GM19324 (cell line): Measurements from ENCODE around the gene PREX1.

Experiments used
- ATAC-seq: cut with Tn5 transposase; IDR thresholded peaks from one replicate; pipeline ENCODE4 v1.9.1; 2021; ENCODE audit warnings: mild to moderate bottlenecking, moderate library complexity; ENCODE audit not compliant: unreplicated experiment, low FRiP score

PREX1 gene

GRCh38 chr20:48648482-48649051 is 179.2 kb downstream of the PREX1 start:
- ATAC-seq: no peak

DNA sequence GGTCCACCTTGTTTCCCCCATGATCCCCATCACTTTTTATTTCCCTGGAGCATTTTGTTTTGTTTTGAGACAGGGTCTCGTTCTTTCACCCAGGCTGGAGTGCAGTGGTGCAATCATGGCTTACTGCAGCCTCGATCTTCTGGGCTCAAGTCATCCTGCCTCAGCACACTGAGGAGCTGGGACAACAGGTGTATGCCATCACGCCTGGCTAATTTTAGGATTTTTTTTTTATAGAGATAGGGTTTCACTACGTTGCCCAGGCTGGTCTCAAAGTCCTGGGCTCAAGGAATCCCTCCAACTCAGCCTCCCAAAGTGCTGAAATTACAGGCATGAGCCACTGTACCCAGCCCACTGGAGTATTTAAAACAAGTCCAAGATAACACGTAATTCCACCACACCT is 179.9 kb downstream of the PREX1 start:
- ATAC-seq: no peak

GRCh38 chr20:48645666-48646065 is 182.1 kb downstream of the PREX1 start:
- ATAC-seq: no peak

GRCh38 chr20:48644286-48644828 is 183.4 kb downstream of the PREX1 start:
- ATAC-seq: no peak

GRCh38 chr20:48642105-48642880 is 185.5 kb downstream of the PREX1 start:
- no peak for ATAC-seq

DNA sequence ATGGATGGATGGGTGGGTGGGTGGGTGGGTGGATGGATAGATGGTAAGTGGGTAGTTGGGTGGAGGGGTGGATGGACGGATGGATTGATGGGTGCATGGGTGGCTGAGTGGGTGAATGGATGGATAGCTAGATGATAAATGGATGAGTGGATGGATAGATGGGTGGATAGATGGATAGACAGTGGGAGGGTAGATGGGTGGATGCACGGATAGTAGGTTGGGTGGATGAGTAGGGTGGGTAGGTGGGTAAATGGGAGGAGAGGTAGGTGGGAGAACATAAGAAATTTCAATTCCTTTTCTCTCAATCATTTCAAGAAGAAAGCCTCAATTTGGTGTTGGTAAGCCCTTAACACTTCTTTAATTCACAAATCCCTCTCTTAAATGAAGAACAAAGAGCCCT is 186.9 kb downstream of the PREX1 start:
- ATAC-seq: no peak

GRCh38 chr20:48639899-48640298 is 187.9 kb downstream of the PREX1 start:
- ATAC-seq: no peak

- ATAC-seq: no peak
Observed at GRCh38 chr20:48638546-48638945, 189.3 kb downstream of the PREX1 start.

DNA sequence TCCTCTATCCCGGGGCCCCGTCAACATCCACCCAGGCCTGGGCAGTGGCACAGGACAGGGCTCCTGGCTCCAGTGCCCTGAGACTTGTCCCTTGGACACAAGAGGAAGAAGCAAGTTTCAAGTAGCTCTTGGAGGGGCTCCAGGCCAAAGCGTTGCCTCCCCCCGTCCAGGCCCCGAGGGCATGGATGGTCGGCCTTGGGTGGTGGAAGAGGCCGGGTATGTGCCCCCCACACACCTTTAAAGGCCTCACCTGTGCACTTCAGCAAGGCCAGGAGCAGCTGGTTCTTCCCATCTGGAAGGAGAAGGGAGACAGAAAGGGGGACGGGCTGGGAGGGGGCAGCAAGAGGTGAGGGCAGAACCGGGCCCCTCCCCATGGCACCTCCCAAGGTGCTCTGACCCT is 190.3 kb downstream of the PREX1 start:
- no peak for ATAC-seq

- ATAC-seq: no peak
Observed at GRCh38 chr20:48636301-48636700, 191.5 kb downstream of the PREX1 start.

DNA sequence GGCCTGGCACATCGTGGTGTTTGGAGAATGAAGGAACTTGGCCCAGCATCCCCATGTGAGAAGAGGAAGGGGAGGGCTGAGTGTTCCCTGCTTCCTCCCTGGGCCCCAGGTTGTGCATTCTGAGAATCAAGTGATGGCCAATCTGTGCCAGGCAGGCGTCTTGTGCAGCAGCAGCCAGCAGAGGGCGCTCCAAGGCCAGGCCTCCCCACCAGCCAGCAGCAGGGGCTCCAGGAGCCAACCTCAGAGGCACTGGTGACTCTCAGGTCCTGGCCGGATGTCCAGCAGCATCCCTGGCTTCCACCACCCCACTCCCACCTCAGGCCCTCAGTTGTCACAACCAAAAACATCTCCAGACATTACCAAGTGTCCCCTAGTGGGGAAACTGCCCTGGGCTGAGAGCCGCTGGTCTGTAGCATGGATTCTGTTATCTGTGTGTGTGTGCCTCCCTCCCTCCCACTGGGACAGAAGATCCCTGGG is 192.0 kb downstream of the PREX1 start:
- ATAC-seq: no peak

DNA sequence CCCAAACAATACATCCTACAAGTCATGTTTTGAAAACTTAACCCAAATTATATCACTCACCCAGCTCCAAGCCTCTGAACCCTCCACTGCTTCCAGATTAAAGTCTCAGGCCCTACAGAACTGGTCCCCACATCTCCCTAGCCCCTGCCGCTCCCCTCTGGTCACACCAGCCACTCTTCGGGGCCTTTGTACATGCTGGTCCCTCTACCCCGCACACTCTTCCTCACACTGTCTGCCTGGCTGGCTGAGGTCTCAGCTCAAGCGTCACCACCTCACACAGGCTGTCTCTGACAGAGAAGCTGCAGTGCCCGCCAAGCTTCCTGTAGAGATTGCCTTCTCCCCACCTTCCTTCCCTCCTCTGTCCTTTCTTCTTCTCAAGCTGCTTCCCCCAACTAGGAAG is 192.4 kb downstream of the PREX1 start:
- ATAC-seq: no peak

DNA sequence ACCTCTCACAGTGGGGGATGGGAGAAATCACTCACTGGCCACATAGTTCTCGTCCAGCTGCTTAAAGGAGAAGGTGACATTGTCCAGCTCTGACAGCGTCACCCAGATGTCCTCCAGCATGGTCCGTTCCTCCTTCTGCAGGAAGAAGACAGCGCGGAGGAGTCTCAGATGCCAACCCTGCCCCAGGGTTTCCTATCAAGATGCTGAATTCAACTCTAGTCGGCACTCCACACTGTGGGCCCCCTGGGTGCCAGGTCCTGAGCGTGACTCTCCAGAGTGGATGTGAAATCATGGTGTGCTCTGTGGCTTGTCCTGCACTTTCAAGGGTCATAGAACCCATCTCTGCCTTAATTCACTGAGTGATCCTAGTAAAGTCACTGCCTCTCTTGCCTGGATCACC is 193.2 kb downstream of the PREX1 start:
- ATAC-seq: no peak

DNA sequence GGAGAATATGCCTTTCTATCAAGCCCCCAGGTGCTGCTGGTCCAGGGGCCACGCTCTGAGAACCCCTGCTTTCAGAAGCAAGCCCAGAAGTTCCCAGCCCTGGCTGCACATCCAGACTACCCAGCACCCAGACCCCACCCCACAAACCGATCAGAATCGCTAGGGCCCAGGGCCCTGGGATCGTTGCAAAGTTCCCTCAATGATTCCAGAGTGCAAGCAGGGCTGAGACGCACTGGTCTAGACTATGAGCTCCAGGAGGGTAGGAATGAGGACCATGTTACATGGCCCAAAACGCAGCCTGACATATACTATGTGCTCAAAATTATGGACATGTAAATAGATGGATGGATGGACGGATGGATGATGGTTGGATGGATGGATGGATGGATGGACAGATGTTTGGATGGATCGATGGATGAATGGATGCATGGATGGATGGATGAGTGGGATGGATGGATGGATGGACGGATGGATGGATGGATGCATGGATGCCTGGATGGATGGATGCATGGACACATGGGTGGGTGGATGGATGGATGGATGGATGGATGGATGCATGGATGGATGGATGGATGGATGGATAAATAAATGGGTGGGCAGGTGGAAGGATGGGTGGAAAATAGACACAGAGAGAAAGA is 194.1 kb downstream of the PREX1 start:
- ATAC-seq: no peak

DNA sequence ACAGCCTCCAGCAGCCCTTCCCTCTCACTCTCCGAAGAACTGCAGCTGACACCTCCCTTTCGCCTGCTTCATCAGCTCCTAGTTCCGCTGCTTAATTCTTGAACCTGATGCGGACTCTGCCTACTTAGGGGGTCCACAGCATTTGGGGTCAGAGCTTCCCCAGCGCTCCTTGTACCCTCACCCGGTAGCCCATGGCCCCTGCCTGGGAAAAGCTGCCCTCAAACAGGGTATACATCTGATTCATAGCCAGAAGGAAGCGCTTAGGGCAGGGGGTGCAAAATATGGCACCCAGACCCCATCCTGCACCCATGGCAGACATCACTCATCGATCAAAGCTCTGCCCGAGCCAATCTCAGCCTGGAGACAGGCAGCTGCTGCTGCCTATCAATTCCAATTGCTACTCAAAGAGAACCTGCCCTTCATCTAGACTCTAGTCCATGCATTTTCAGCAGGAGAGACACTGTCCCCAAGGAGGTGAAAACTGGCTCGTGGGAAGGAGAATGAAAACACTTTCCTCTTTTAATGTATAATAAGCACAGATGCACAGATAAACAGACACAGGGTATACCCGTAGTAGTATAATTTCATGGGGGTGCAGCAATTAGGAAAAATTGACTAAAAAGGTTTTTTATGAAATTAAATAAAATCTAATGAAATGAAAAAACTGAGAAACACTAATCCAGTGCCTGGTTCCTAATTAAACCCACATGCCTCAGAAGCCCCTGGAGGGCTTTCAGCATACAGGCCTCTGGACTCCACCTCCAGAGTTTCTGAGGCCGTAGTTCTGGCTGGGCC is 194.8 kb downstream of the PREX1 start:
- no peak for ATAC-seq

GRCh38 chr20:48632017-48632824 is 195.6 kb downstream of the PREX1 start:
- ATAC-seq: no peak

- ATAC-seq: no peak
Observed at GRCh38 chr20:48631114-48632016, 196.4 kb downstream of the PREX1 start.

DNA sequence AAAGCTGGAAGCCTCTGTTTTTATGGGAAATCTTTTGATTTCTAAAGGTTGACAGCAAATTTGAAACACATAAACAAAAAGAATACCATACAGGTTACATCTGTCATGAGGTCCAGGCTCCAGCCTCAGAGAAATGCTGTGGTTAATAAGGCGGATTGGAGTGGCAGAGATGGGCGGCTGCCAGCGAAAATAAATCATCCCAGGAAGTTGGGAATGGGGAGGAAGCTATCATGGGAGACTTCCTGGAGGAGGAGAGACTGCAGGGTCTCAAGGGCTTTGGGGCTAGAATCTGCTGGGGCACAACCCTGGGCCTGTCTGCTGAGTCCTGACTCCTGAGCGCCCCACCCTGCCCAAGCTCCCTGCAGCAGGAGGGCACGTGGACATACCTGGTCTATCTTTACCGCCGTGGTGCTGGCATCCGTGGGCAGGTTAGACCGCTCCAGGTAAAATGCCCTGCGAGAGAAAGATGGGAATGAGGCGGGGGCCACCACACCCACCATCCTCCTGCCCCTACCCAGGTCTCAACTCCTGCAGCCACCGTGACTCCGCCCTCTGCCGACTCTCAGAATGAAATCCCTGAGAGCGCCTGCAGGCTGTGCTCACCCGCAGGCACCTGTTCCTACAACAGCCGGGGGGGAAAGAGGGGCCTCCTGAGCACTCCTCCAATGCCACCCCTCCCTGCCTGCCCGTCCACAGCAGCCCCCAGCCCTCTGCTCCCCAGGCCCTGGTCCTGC is 197.3 kb downstream of the PREX1 start:
- ATAC-seq: no peak
